ENCODE results near the gene RAB5IF.
A peak's percentile ranks its signal among the peaks of the same experiment; 100 is the strongest.

RAB5IF gene

GRCh38 chr20:36572701-36573102 is 32.9 kb upstream of the RAB5IF start:
- Histone ChIP-seq H3K36me3 (ENCODE audit: insufficient read depth, low read length) (peaks cover 7% of the 10 kb centered on the region), H3K9me3 (ENCODE audit: low read depth, low read length) (no peaks in the 10 kb centered on the region), H3K4me3 (peak overlapping the region; percentile 76), H3K9ac (ENCODE audit: insufficient read length) (peak overlapping the region; percentile 67), H3K27ac (peak overlapping the region; percentile 69)
- TF ChIP-seq EZH2 (IDR thresholded peaks at IDR 0.05) (no peak), POLR2AphosphoS5 (IDR thresholded peaks at IDR 0.05; ENCODE audit: borderline replicate concordance, low read depth, low read length) (no peak), FOXP2 (optimal IDR thresholded peaks at IDR 0.05; ENCODE audit: control extremely low read depth, extremely low read length, insufficient read depth) (no peak)
- DNase-seq (ENCODE audit: low read depth, low spot score), result no peak

- Histone ChIP-seq H3K36me3 (ENCODE audit: insufficient read depth, low read length) (peaks cover 10% of the 10 kb centered on the region), H3K9me3 (ENCODE audit: low read depth, low read length) (no peaks in the 10 kb centered on the region), H3K4me3 (peak within 1 kb of the TSS; percentile 94), H3K27ac (peak within 1 kb of the TSS; percentile 93), H3K9ac (ENCODE audit: insufficient read length) (peak within 1 kb of the TSS; percentile 94)
- TF ChIP-seq POLR2AphosphoS5 (IDR thresholded peaks at IDR 0.05; ENCODE audit: borderline replicate concordance, low read depth, low read length) (peak; percentile 68; the same call in 1 of the 2 replicates), FOXP2 (optimal IDR thresholded peaks at IDR 0.05; ENCODE audit: control extremely low read depth, extremely low read length, insufficient read depth) (no peak)
- peak; percentile 66 for DNase-seq (ENCODE audit: low read depth, low spot score)
These were observed 32.3 kb upstream of the RAB5IF start, which contains the start of gene TGIF2 for GRCh38 chr20:36573103-36573797. Gene TGIF2, plus strand, starts transcription at chr20:36573597. Its CDS starts 5,178 bp downstream, at chr20:36578775.

GRCh38 chr20:36573798-36574365 is 31.7 kb upstream of the RAB5IF start:
- Histone ChIP-seq H3K4me3 (peak overlapping the region; percentile 94), H3K9me3 (ENCODE audit: low read depth, low read length) (no peaks in the 10 kb centered on the region), H3K9ac (ENCODE audit: insufficient read length) (peak overlapping the region; percentile 94), H3K36me3 (ENCODE audit: insufficient read depth, low read length) (peaks cover 16% of the 10 kb centered on the region), H3K27ac (peak overlapping the region; percentile 93)
- TF ChIP-seq FOXP2 (optimal IDR thresholded peaks at IDR 0.05; ENCODE audit: control extremely low read depth, extremely low read length, insufficient read depth), result no peak
- DNase-seq (ENCODE audit: low read depth, low spot score), result no peak

- Histone ChIP-seq H3K27ac (peak overlapping the region; percentile 93), H3K9ac (ENCODE audit: insufficient read length) (peak overlapping the region; percentile 94), H3K36me3 (ENCODE audit: insufficient read depth, low read length) (peaks cover 23% of the 10 kb centered on the region), H3K4me3 (peak overlapping the region; percentile 94), H3K9me3 (ENCODE audit: low read depth, low read length) (no peaks in the 10 kb centered on the region)
- peak; percentile 71 for TF ChIP-seq POLR2AphosphoS5 (IDR thresholded peaks at IDR 0.05; ENCODE audit: borderline replicate concordance, low read depth, low read length)
- no peak for TF ChIP-seq EZH2 (IDR thresholded peaks at IDR 0.05)
- DNase-seq (ENCODE audit: low read depth, low spot score), result no peak
These were observed 31.0 kb upstream of the RAB5IF start for GRCh38 chr20:36574366-36575135.

GRCh38 chr20:36576081-36576445 is 29.5 kb upstream of the RAB5IF start:
- no peak for TF ChIP-seq EZH2 (IDR thresholded peaks at IDR 0.05)
- no peak for TF ChIP-seq FOXP2 (optimal IDR thresholded peaks at IDR 0.05; ENCODE audit: control extremely low read depth, extremely low read length, insufficient read depth)
- no peak for TF ChIP-seq POLR2AphosphoS5 (IDR thresholded peaks at IDR 0.05; ENCODE audit: borderline replicate concordance, low read depth, low read length)
- Histone ChIP-seq H3K4me3 (0 out of 2 replicates have a peak overlapping the region, but pooled peaks have one; percentile 94), H3K9ac (ENCODE audit: insufficient read length) (no peak overlapping the region), H3K9me3 (ENCODE audit: low read depth, low read length) (no peaks in the 10 kb centered on the region), H3K36me3 (ENCODE audit: insufficient read depth, low read length) (peaks cover 36% of the 10 kb centered on the region), H3K27ac (no peak overlapping the region)
- DNase-seq (ENCODE audit: low read depth, low spot score), result no peak

- Histone ChIP-seq H3K4me3 (no peak overlapping the region), H3K9me3 (ENCODE audit: low read depth, low read length) (no peaks in the 10 kb centered on the region), H3K27ac (no peak overlapping the region), H3K9ac (ENCODE audit: insufficient read length) (no peak overlapping the region), H3K36me3 (ENCODE audit: insufficient read depth, low read length) (peaks cover 58% of the 10 kb centered on the region)
- no peak for TF ChIP-seq FOXP2 (optimal IDR thresholded peaks at IDR 0.05; ENCODE audit: control extremely low read depth, extremely low read length, insufficient read depth)
- DNase-seq (ENCODE audit: low read depth, low spot score), result no peak
These were observed 27.1 kb upstream of the RAB5IF start for GRCh38 chr20:36578356-36579041.

GRCh38 chr20:36579996-36580545 is 25.5 kb upstream of the RAB5IF start:
- TF ChIP-seq FOXP2 (optimal IDR thresholded peaks at IDR 0.05; ENCODE audit: control extremely low read depth, extremely low read length, insufficient read depth) (no peak), POLR2AphosphoS5 (IDR thresholded peaks at IDR 0.05; ENCODE audit: borderline replicate concordance, low read depth, low read length) (no peak), EZH2 (IDR thresholded peaks at IDR 0.05) (no peak)
- Histone ChIP-seq H3K9me3 (ENCODE audit: low read depth, low read length) (no peaks in the 10 kb centered on the region), H3K4me3 (no peak overlapping the region), H3K9ac (ENCODE audit: insufficient read length) (no peak overlapping the region), H3K36me3 (ENCODE audit: insufficient read depth, low read length) (peaks cover 58% of the 10 kb centered on the region), H3K27ac (no peak overlapping the region)
- DNase-seq (ENCODE audit: low read depth, low spot score), result no peak

- no peak overlapping the region for H3K27ac ChIP-seq
- TF ChIP-seq POLR2AphosphoS5 (IDR thresholded peaks at IDR 0.05; ENCODE audit: borderline replicate concordance, low read depth, low read length) (no peak), FOXP2 (optimal IDR thresholded peaks at IDR 0.05; ENCODE audit: control extremely low read depth, extremely low read length, insufficient read depth) (no peak), EZH2 (IDR thresholded peaks at IDR 0.05) (no peak)
- H3K4me3 ChIP-seq, result no peak overlapping the region
- no peaks in the 10 kb centered on the region for H3K9me3 ChIP-seq (ENCODE audit: low read depth, low read length)
- no peak overlapping the region for H3K9ac ChIP-seq (ENCODE audit: insufficient read length)
- no peak for DNase-seq (ENCODE audit: low read depth, low spot score)
- peaks cover 59% of the 10 kb centered on the region for H3K36me3 ChIP-seq (ENCODE audit: insufficient read depth, low read length)
These were observed 23.3 kb upstream of the RAB5IF start for GRCh38 chr20:36582322-36582721.
